AG09319 (cell line): Measurements from ENCODE around the gene ACOXL.

Experiments
- DNase-seq: peaks from one replicate; pipeline ENCODE4 v3.0.0-alpha.2; 2010; ENCODE audit warnings: low read depth; ENCODE audit errors: extremely low read depth
- CTCF ChIP-seq: IDR thresholded peaks from 2 replicates; pipeline ENCODE4 v1.5.1; 2011; ENCODE audit warnings: low read depth, mild to moderate bottlenecking, inconsistent platforms, low read length, moderate library complexity

ACOXL gene

GRCh38 chr2:110774701-110775100 lies 42.3 kb downstream of the ACOXL start:
- no peak for TF ChIP-seq CTCF
- no peak for DNase-seq

GRCh38 chr2:110777531-110778311 lies 45.3 kb downstream of the ACOXL start:
- DNase-seq, result no peak
- no peak for TF ChIP-seq CTCF

- no peak for TF ChIP-seq CTCF
Measured at GRCh38 chr2:110780461-110780860, 48.1 kb downstream of the ACOXL start.

GRCh38 chr2:110783196-110783873 lies 51.0 kb downstream of the ACOXL start:
- no peak for DNase-seq
- TF ChIP-seq CTCF, result no peak

More at GRCh38 chr2:110780461-110780860, 48.1 kb downstream of the ACOXL start:
- DNase-seq, result no peak

GRCh38 chr2:110784047-110784631 lies 51.8 kb downstream of the ACOXL start:
- TF ChIP-seq CTCF, result no peak
- DNase-seq, result no peak

GRCh38 chr2:110785439-110785838 lies 53.1 kb downstream of the ACOXL start:
- no peak for TF ChIP-seq CTCF
- no peak for DNase-seq

- DNase-seq, result no peak
Measured at GRCh38 chr2:110788976-110789375, 56.6 kb downstream of the ACOXL start.

More at GRCh38 chr2:110788976-110789375, 56.6 kb downstream of the ACOXL start:
- no peak for TF ChIP-seq CTCF
